D721Med (cell line): ENCODE results near the gene SEPTIN8.

Experiments
- DNase-seq: peaks from one replicate; pipeline ENCODE4 v3.0.0; 2011; ENCODE audit warnings: low spot score; ENCODE audit not compliant: insufficient read length
- FAIRE-seq: peaks from 2 replicates; lab custom pipeline; 2011; peaks lifted over from hg19 to GRCh38; lab: Jason Lieb, UNC
- CTCF ChIP-seq: IDR thresholded peaks from 2 replicates; pipeline ENCODE4 v1.5.1; 2012; ENCODE audit warnings: mild to moderate bottlenecking, control low read depth; ENCODE audit not compliant: insufficient read depth; ENCODE audit errors: missing control alignments

The SEPTIN8 gene

GRCh38 chr5:132752581-132753125, 24.4 kb downstream of the SEPTIN8 start:
- DNase-seq (no peak), FAIRE-seq (no peak)
- TF ChIP-seq CTCF: no peak

GRCh38 chr5:132751971-132752580, 25.0 kb downstream of the SEPTIN8 start:
- TF ChIP-seq CTCF: no peak
- FAIRE-seq (no peak), DNase-seq (no peak)

GRCh38 chr5:132751444-132751843, 25.6 kb downstream of the SEPTIN8 start:
- no peak for TF ChIP-seq CTCF
- FAIRE-seq (no peak), DNase-seq (no peak)

GRCh38 chr5:132750471-132751230, 26.4 kb downstream of the SEPTIN8 start:
- FAIRE-seq: no peak
- no peak for TF ChIP-seq CTCF
- no peak for DNase-seq

GRCh38 chr5:132749506-132749905, 27.5 kb downstream of the SEPTIN8 start:
- FAIRE-seq (no peak), DNase-seq (no peak)
- no peak for TF ChIP-seq CTCF

- no peak for TF ChIP-seq CTCF
- no peak for DNase-seq
- FAIRE-seq: no peak
Observed at GRCh38 chr5:132748522-132749000, 28.5 kb downstream of the SEPTIN8 start.
